Memory B cell (primary cell): ENCODE results near the gene DHRS3.
"Not testable (repeated sequence)": the region's sequence is repeated elsewhere in the genome, so short reads cannot be mapped to it uniquely, and the experiment has no call there.

Source experiments
- ATAC-seq: fragments of 150-1000 bp; cut with Tn5 transposase; 2 replicates; pipeline ENCODE4 v1.10.0; 2021; ENCODE audit warnings: low read depth, mild to moderate bottlenecking, moderate library complexity
- DNase-seq, 2 donors: peaks; one replicate each; pipeline ENCODE4 v3.0.0; 2022; ENCODE audit warnings: low spot score in 2 of 2
- H3K27ac Mint-ChIP-seq: one replicate; pipeline ENCODE4 v1.8.0; 2022; ENCODE audit warnings: mild to moderate bottlenecking, moderate library complexity, mixed read lengths
- H3K27me3 Mint-ChIP-seq: one replicate; pipeline ENCODE4 v1.8.0; 2022; ENCODE audit warnings: mixed read lengths
- H3K36me3 Mint-ChIP-seq: one replicate; pipeline ENCODE4 v1.8.0; 2022; ENCODE audit warnings: mild to moderate bottlenecking, mixed read lengths
- H3K4me1 Mint-ChIP-seq: one replicate; pipeline ENCODE4 v1.8.0; 2022; ENCODE audit warnings: mixed read lengths
- H3K4me3 Mint-ChIP-seq: one replicate; pipeline ENCODE4 v1.8.0; 2022; ENCODE audit warnings: mild to moderate bottlenecking, moderate library complexity, mixed read lengths
- H3K9me3 Mint-ChIP-seq: one replicate; pipeline ENCODE4 v1.8.0; 2022; ENCODE audit warnings: mixed read lengths

Gene DHRS3

GRCh38 chr1:12537906-12538461 is 80.0 kb downstream of the DHRS3 start:
- Mint-ChIP-seq H3K27me3 (peaks cover 10% of the 10 kb centered on the region), H3K36me3 (peaks cover 13% of the 10 kb centered on the region), H3K4me1 (no peaks in the 10 kb centered on the region), H3K4me3 (no peak overlapping the region), H3K27ac (no peak overlapping the region), H3K9me3 (peaks cover 16% of the 10 kb centered on the region)
- DNase-seq, result no peak
- ATAC-seq, result no peak

DNA sequence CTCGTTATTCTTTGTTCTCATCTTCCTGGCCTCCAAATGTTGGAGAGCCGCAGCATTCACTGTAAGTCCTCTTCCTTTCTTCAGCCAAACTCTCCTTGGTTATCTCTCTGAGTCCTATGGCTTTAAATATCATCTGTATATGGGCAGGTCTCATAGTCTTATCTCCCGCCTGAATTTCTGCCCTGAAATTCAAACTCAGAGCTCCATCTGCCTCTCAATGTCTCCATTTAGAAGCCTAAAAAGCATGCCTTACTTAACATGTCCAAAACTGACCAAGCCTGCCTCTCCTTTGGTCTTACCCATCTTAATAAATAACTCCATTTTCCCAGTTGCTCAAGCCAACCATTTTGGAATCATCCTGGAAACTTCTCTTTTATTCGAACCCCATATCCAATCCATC is 80.7 kb downstream of the DHRS3 start:
- no peak for ATAC-seq
- Mint-ChIP-seq H3K4me3 (no peak overlapping the region), H3K9me3 (peaks cover 16% of the 10 kb centered on the region), H3K27ac (no peak overlapping the region), H3K36me3 (peaks cover 13% of the 10 kb centered on the region), H3K4me1 (no peaks in the 10 kb centered on the region), H3K27me3 (peaks cover 9% of the 10 kb centered on the region)
- no peak for DNase-seq

DNA sequence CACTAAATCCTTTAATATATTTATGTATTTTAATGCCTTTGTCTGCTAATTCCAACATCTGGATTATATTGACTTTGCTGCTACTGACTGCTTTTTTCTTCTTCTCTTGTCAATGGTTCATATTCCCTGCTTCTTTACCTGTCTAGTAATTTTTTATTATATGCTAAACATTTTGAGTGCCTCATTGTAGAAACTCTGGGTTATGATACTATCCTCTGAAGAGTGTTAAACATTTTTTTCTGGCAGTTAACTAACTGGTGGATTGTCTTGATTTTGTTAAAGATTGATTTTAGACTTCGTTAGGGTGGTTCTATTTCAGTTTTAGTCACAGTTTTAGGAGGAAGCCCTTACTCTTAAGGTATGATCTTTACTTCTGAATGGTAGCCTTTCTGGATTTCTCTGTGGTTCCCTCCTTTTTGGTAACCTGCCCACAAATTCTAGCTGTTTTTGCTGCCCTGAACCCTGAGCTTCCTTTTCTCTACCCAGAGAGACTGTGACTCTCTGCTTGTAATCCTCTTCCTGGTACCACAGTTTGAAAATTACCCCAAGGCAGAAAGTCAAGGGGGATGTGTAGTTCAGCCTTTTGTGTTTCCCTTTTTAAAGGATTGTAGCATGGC is 81.9 kb downstream of the DHRS3 start:
- no peak overlapping the region for H3K27ac Mint-ChIP-seq
- H3K4me3 Mint-ChIP-seq, result no peak overlapping the region
- peaks cover 13% of the 10 kb centered on the region for H3K36me3 Mint-ChIP-seq
- H3K4me1 Mint-ChIP-seq, result no peaks in the 10 kb centered on the region
- ATAC-seq, result no peak
- peaks cover 4% of the 10 kb centered on the region for H3K27me3 Mint-ChIP-seq
- peaks cover 16% of the 10 kb centered on the region for H3K9me3 Mint-ChIP-seq
- no peak for DNase-seq

DNA sequence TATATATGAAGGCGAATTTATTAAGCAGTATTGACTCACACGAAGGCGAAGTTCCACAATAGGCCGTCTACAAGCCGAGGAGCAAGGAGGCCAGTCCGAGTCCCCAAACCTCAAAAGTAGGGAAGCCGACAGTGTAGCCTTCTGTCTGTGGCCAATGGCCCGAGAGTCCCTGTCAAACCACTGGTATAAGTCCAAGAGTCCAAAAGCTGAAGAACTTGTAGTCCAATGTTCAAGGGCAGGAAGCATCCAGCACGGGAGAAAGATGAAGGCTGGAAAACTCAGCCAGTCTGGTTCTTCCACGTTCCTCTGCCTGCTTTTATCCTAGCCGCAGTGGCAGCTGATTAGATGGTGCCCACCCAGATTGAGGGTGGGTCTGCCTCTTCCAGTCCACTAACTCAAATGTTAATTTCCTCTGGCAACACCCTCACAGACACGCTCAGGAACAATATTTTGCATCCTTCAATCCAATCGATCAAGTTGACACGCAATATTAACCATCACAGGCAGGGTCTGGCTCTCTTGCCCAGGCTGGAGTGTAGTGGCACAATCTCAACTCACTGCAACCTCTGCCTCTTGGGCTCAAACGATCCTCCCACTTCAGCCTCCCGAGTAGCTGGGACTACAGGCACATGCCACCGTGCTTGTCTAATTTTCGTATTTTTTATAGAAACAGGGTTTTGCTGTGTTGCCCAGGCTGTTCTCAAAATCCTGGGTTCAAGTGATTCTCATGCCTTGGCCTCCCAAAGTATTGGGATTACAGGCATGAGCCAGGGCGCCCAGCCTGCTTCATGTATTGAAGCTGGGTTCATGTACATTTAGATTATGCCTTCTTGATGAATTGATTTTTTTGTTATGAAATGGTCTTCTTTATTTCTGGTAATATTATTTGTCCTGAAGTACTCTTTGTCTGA is 85.3 kb downstream of the DHRS3 start:
- H3K36me3 Mint-ChIP-seq, result peaks cover 13% of the 10 kb centered on the region
- peaks cover 3% of the 10 kb centered on the region for H3K27me3 Mint-ChIP-seq
- ATAC-seq, result no peak

DNA sequence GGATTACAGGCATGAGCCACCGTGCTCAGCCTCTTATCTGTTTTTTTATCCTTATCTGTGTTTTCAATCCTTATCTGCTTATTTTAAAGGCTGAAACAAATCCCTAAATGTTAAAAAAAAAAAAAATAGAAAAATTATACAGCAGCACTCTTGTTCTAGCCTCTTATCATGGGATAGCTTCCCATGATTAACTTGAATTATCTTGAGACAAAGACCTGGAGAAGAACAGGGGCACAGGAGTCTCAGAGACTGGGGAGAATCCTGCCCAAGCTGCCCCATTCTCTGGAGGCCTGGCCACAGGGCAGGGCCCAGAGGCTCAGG is 86.9 kb downstream of the DHRS3 start:
- ATAC-seq (no peak), DNase-seq (no peak)
- no peaks in the 10 kb centered on the region for H3K4me1 Mint-ChIP-seq
- H3K9me3 Mint-ChIP-seq, result peaks cover 7% of the 10 kb centered on the region
- H3K27me3 Mint-ChIP-seq, result no peaks in the 10 kb centered on the region
- no peak overlapping the region for H3K27ac Mint-ChIP-seq
- no peak overlapping the region for H3K4me3 Mint-ChIP-seq
- peaks cover 1% of the 10 kb centered on the region for H3K36me3 Mint-ChIP-seq

More for the DNA sequence above, 85.3 kb downstream of the DHRS3 start:
- no peak overlapping the region for H3K27ac Mint-ChIP-seq
- H3K9me3 Mint-ChIP-seq, result peaks cover 16% of the 10 kb centered on the region
- no peak overlapping the region for H3K4me3 Mint-ChIP-seq
- DNase-seq, result no peak
- H3K4me1 Mint-ChIP-seq, result no peaks in the 10 kb centered on the region

DNA sequence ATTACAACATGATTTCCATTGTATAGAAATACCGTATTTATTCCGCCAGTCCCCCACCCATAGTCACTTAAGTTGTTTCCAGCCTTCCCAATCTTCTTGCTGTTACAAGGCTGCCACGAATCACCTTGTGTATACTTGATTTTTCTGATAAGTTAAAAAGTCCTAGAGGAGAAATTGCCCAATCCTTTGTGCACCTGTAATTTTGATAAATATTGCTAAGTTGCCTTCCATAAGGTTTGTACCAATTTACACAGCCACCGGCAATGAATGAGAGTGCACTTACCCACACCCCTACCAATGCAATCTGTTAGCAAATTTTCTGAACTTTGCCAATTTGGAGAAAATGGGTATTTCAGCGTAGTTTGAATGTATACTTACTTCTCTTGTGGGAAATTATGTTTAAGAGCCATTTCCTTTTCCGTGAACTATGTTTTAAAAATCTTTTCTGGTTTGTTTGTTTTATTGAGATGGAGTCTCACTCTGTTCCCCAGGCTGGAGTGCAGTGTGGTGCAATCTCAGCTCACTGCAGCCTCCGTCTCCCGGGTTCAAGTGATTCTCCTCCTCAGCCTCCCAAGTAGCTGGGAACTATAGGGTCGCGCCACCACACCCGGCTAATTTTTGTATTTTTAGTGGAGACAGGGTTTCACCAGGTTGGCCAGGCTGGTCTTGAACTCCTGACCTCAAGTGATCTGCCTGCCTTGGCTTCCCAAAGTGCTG is 87.4 kb downstream of the DHRS3 start:
- Mint-ChIP-seq H3K4me3 (no peak overlapping the region), H3K27me3 (no peaks in the 10 kb centered on the region), H3K4me1 (no peaks in the 10 kb centered on the region), H3K9me3 (peaks cover 4% of the 10 kb centered on the region), H3K36me3 (no peaks in the 10 kb centered on the region), H3K27ac (no peak overlapping the region)
- no peak for ATAC-seq
- DNase-seq, result no peak

DNA sequence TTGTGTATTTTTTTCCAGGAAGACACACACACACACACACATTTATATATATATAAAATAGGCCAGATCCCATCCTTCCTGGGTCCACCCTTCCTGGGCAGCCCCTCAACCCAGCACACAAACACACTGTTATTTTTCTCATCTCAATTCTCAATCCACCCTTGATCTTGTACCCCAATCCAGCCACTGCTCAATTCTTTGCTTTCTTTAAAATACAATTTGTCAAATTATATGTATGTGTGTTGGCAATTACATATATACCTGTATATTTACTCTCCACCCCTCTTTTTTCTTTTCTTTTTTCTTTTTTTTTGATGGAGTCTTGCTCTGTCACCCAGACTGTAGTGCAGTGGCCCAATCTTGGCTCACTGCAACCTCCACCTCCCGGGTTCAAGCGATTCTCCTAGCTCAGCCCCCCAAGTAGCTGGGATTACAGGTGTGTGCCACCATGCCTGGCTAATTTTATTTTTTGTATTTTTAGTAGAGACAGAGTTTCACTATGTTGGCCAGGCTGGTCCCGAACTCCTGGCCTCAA is 88.3 kb downstream of the DHRS3 start:
- H3K36me3 Mint-ChIP-seq, result no peaks in the 10 kb centered on the region
- no peaks in the 10 kb centered on the region for H3K9me3 Mint-ChIP-seq
- ATAC-seq (no peak), DNase-seq (no peak)
- no peaks in the 10 kb centered on the region for H3K4me1 Mint-ChIP-seq
- H3K27ac Mint-ChIP-seq, result no peak overlapping the region
- H3K27me3 Mint-ChIP-seq, result no peaks in the 10 kb centered on the region
- no peak overlapping the region for H3K4me3 Mint-ChIP-seq

- Mint-ChIP-seq H3K27ac (no peak overlapping the region), H3K4me1 (no peaks in the 10 kb centered on the region), H3K27me3 (no peaks in the 10 kb centered on the region), H3K4me3 (no peak overlapping the region), H3K36me3 (no peaks in the 10 kb centered on the region), H3K9me3 (peaks cover 1% of the 10 kb centered on the region)
- DNase-seq (no peak), ATAC-seq (no peak)
These were observed 89.8 kb downstream of the DHRS3 start for GRCh38 chr1:12528021-12528852.

GRCh38 chr1:12527564-12527963 is 90.4 kb downstream of the DHRS3 start:
- H3K4me1 Mint-ChIP-seq, result no peaks in the 10 kb centered on the region
- ATAC-seq (no peak), DNase-seq (no peak)
- no peaks in the 10 kb centered on the region for H3K27me3 Mint-ChIP-seq
- no peak overlapping the region for H3K4me3 Mint-ChIP-seq
- no peaks in the 10 kb centered on the region for H3K36me3 Mint-ChIP-seq
- peaks cover 1% of the 10 kb centered on the region for H3K9me3 Mint-ChIP-seq
- no peak overlapping the region for H3K27ac Mint-ChIP-seq

DNA sequence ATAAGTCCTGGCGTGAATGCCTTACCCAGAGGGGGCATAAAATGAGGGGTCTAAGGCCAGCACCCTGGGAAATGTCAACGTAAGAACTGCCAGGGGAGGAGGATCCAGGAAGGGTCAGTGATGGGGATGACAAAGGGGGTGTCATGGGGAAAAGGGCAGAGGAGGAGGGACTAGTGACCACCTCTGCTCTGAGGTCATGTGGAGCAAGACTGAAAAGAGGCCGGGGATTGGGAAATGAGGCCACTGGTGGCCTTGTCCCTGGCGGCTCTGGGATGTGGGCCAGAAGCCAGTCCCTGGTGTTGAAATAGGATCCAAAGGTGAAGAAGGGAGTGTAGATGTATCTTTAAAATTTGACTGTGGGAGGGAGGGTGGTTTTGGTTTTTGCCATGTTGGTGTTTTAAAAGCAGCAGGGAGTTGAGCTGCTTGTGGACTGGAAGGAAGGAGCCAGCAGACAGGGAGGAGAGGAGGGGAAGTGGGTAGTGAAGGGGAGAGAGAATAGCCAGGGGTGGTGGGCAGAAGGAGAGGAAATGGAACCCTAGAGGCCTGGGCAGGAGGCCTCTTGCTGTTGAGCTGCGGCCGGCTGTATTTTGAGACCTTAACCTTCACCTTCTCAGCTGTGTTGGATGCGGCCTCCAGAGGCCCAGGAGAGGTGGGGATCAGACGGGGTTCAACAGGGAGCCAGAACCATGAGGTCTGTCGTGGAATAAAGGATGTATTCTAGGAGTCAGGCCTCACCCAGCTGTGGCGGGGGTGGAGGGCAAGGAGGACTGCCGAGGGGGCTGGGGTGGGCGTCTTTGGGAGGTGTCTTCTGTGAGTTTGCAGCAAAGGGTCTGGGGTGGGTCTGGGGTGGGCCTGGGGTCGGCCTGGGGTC is 92.5 kb downstream of the DHRS3 start:
- H3K27ac Mint-ChIP-seq, result no peak overlapping the region
- H3K4me3 Mint-ChIP-seq, result no peak overlapping the region
- DNase-seq (no peak), ATAC-seq (no peak)
- H3K27me3 Mint-ChIP-seq, result no peaks in the 10 kb centered on the region
- no peaks in the 10 kb centered on the region for H3K36me3 Mint-ChIP-seq
- H3K4me1 Mint-ChIP-seq, result no peaks in the 10 kb centered on the region
- peaks cover 1% of the 10 kb centered on the region for H3K9me3 Mint-ChIP-seq

DNA sequence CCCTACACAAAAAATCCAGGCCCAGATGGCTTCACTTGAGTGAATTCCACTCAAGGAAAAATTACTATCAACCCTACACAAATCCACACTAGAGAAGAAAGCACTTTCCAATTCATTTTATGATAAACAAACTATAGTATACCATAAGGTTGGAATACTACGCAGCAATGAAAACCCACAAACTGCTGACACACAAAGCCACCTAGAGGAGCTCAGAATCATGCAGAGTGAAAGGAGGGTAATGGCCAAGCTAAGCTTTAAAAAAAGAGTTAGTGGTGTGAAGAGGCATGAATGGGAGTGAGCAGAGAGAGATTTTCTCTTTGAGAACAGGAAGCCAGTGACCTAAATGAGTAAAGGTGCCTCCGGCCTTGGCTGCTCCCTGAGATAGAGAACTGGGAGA is 93.7 kb downstream of the DHRS3 start:
- DNase-seq (no peak), ATAC-seq (no peak)
- Mint-ChIP-seq H3K27me3 (peaks cover 4% of the 10 kb centered on the region), H3K27ac (no peak overlapping the region), H3K4me3 (no peak overlapping the region), H3K9me3 (peaks cover 1% of the 10 kb centered on the region), H3K36me3 (no peaks in the 10 kb centered on the region), H3K4me1 (no peaks in the 10 kb centered on the region)

GRCh38 chr1:12522780-12523179 is 95.2 kb downstream of the DHRS3 start:
- H3K36me3 Mint-ChIP-seq, H3K4me1 Mint-ChIP-seq, H3K27me3 Mint-ChIP-seq, H3K9me3 Mint-ChIP-seq, ATAC-seq, DNase-seq, H3K27ac Mint-ChIP-seq, H3K4me3 Mint-ChIP-seq: not testable (repeated sequence)

- ATAC-seq (no peak), DNase-seq (no peak)
- H3K9me3 Mint-ChIP-seq, result peaks cover 1% of the 10 kb centered on the region
- peaks cover 4% of the 10 kb centered on the region for H3K27me3 Mint-ChIP-seq
- no peak overlapping the region for H3K4me3 Mint-ChIP-seq
- no peaks in the 10 kb centered on the region for H3K4me1 Mint-ChIP-seq
- no peak overlapping the region for H3K27ac Mint-ChIP-seq
- H3K36me3 Mint-ChIP-seq, result peaks cover 1% of the 10 kb centered on the region
These were observed 96.9 kb downstream of the DHRS3 start for GRCh38 chr1:12521096-12521495.
